ENCODE data around the gene CD300LF. TPM values are rescaled to one million over a fixed set of nuclear protein-coding genes. Genes with fewer than 3 reads are reported as not detected.

CD300LF gene
- total and polyA plus RNA-seq, 2 experiments from 2014 or later, result 0.44 TPM; not detected in 1

GRCh38 chr17:74745548-74746177, 32.9 kb upstream of the CD300LF start:
- Histone ChIP-seq H3K27me3 (no peaks in the 10 kb centered on the region), H3K79me2 (peaks cover 24% of the 10 kb centered on the region), H3K4me3 (no peak overlapping the region), H3K9me2 (replicated peaks; ENCODE audit: insufficient read depth) (no peaks in the 10 kb centered on the region), H3K4me2 (peak overlapping the region; percentile 64), H4K20me1 (ENCODE audit: insufficient read depth, poor library complexity, severe bottlenecking) (peaks cover 10% of the 10 kb centered on the region), H3K36me3 (replicated peaks; ENCODE audit: insufficient read depth, low read depth) (no peaks in the 10 kb centered on the region), H3K9me3 (ENCODE audit: low read depth) (no peaks in the 10 kb centered on the region), H3K4me1 (ENCODE audit: insufficient read depth) (peaks cover 35% of the 10 kb centered on the region), H3K27ac (no peak overlapping the region), H2AFZ (no peak overlapping the region)
- 83% methylated on average over 8 of the region's 8 CpGs for WGBS (ENCODE audit: low lambda C conversion rate, missing lambda C conversion rate)
- TF ChIP-seq, protein P1, sequence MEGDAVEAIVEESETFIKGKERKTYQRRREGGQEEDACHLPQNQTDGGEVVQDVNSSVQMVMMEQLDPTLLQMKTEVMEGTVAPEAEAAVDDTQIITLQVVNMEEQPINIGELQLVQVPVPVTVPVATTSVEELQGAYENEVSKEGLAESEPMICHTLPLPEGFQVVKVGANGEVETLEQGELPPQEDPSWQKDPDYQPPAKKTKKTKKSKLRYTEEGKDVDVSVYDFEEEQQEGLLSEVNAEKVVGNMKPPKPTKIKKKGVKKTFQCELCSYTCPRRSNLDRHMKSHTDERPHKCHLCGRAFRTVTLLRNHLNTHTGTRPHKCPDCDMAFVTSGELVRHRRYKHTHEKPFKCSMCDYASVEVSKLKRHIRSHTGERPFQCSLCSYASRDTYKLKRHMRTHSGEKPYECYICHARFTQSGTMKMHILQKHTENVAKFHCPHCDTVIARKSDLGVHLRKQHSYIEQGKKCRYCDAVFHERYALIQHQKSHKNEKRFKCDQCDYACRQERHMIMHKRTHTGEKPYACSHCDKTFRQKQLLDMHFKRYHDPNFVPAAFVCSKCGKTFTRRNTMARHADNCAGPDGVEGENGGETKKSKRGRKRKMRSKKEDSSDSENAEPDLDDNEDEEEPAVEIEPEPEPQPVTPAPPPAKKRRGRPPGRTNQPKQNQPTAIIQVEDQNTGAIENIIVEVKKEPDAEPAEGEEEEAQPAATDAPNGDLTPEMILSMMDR (IDR thresholded peaks at IDR 0.05; ENCODE audit: poor library complexity), result no peak
- TF ChIP-seq EZH2 (IDR thresholded peaks at IDR 0.05; ENCODE audit: borderline replicate concordance) (no peak), EZH2phosphoT487 (IDR thresholded peaks at IDR 0.05; ENCODE audit: low read depth, severe bottlenecking, unreplicated experiment) (no peak)
- no peak for DNase-seq (ENCODE audit: low spot score)

DNA sequence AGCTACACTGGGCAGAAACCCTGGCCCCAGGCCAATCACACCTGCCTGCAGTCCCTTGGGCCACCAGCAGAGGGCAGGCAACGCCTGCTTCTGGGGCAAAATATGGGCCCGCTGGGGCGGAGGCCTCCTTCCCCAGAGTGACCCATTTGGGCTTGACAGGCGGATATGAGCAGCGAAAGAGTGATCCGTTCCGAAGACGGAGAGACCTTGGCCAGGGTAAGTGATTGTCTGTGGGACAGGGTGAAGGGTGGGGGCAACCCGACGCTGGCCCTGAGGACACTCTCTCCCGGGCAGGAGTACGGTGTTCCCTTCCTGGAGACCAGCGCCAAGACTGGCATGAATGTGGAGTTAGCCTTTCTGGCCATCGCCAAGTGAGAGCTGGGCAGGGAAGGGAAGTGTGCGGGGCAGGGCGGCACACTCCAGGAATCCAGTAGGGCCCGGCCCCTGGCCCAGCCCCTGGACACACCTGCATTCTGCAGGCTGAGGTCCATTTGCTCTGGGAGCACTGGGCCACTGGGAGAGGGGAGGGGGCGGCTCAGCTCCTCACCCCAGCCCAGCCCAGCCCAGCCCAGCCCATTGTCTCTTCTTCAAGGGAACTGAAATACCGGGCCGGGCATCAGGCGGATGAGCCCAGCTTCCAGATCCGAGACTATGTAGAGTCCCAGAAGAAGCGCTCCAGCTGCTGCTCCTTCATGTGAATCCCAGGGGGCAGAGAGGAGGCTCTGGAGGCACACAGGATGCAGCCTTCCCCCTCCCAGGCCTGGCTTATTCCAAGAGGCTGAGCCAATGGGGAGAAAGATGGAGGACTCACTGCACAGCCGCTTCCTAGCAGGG, 32.2 kb upstream of the CD300LF start:
- Histone ChIP-seq H3K4me3 (no peak overlapping the region), H2AFZ (no peak overlapping the region), H3K27ac (no peak overlapping the region), H3K9me2 (replicated peaks; ENCODE audit: insufficient read depth) (no peaks in the 10 kb centered on the region), H3K4me2 (peak overlapping the region; percentile 64), H3K9me3 (ENCODE audit: low read depth) (no peaks in the 10 kb centered on the region), H3K4me1 (ENCODE audit: insufficient read depth) (peaks cover 28% of the 10 kb centered on the region), H3K27me3 (no peaks in the 10 kb centered on the region), H4K20me1 (ENCODE audit: insufficient read depth, poor library complexity, severe bottlenecking) (peaks cover 10% of the 10 kb centered on the region), H3K36me3 (replicated peaks; ENCODE audit: insufficient read depth, low read depth) (no peaks in the 10 kb centered on the region), H3K79me2 (peaks cover 17% of the 10 kb centered on the region)
- 40% methylated on average over 22 of the region's 24 CpGs for WGBS (ENCODE audit: low lambda C conversion rate, missing lambda C conversion rate)
- DNase-seq (ENCODE audit: low spot score), result peak; percentile 78
- TF ChIP-seq, protein P1 (IDR thresholded peaks at IDR 0.05; ENCODE audit: poor library complexity), result peak; percentile 98
- TF ChIP-seq EZH2phosphoT487 (IDR thresholded peaks at IDR 0.05; ENCODE audit: low read depth, severe bottlenecking, unreplicated experiment), result no peak

- TF ChIP-seq EZH2 (IDR thresholded peaks at IDR 0.05; ENCODE audit: borderline replicate concordance), result no peak
- TF ChIP-seq, protein P1 (IDR thresholded peaks at IDR 0.05; ENCODE audit: poor library complexity), result no peak
- no peak for TF ChIP-seq EZH2phosphoT487 (IDR thresholded peaks at IDR 0.05; ENCODE audit: low read depth, severe bottlenecking, unreplicated experiment)
These were observed 31.6 kb upstream of the CD300LF start for GRCh38 chr17:74744349-74744713.

More at GRCh38 chr17:74744349-74744713, 31.6 kb upstream of the CD300LF start:
- no peaks in the 10 kb centered on the region for H3K27me3 ChIP-seq
- H2AFZ ChIP-seq, result no peak overlapping the region
- no peak overlapping the region for H3K4me3 ChIP-seq
- no peaks in the 10 kb centered on the region for H3K9me3 ChIP-seq (ENCODE audit: low read depth)
- H3K27ac ChIP-seq, result no peak overlapping the region
- H3K79me2 ChIP-seq, result peaks cover 11% of the 10 kb centered on the region
- no peaks in the 10 kb centered on the region for H3K36me3 ChIP-seq (replicated peaks; ENCODE audit: insufficient read depth, low read depth)
- no peak overlapping the region for H3K4me2 ChIP-seq
- peaks cover 28% of the 10 kb centered on the region for H3K4me1 ChIP-seq (ENCODE audit: insufficient read depth)
- 64% methylated on average over 2 of the region's 2 CpGs for WGBS (ENCODE audit: low lambda C conversion rate, missing lambda C conversion rate)
- H4K20me1 ChIP-seq (ENCODE audit: insufficient read depth, poor library complexity, severe bottlenecking), result peaks cover 8% of the 10 kb centered on the region
- no peaks in the 10 kb centered on the region for H3K9me2 ChIP-seq (replicated peaks; ENCODE audit: insufficient read depth)
- no peak for DNase-seq (ENCODE audit: low spot score)

All from hepatocyte (in vitro differentiated cells).